ENCODE measurements around the gene SOX11. TPM values are rescaled to one million over a fixed set of nuclear protein-coding genes. Genes with fewer than 3 reads are reported as not detected.

The SOX11 gene
- total RNA-seq, 2 donors from 2014 or later = 0.21 to 0.42 TPM

GRCh38 chr2:5706717-5707455, 14.7 kb downstream of the SOX11 start:
- no peak for DNase-seq
- ATAC-seq = no peak
- intact Hi-C loops (cut with DNase I) = no loop called here

GRCh38 chr2:5710615-5711014, 18.4 kb downstream of the SOX11 start:
- no peak for ATAC-seq
- intact Hi-C loops (cut with DNase I) = no loop called here
- no peak for DNase-seq

- DNase-seq (no peak), ATAC-seq (no peak)
- intact Hi-C loops (cut with DNase I) = no loop called here
These were observed 20.9 kb downstream of the SOX11 start for GRCh38 chr2:5713101-5713500.

- ATAC-seq (no peak), DNase-seq (no peak)
- intact Hi-C loops (cut with DNase I) = no loop called here
These were observed 27.6 kb downstream of the SOX11 start for GRCh38 chr2:5719629-5720334.

GRCh38 chr2:5720426-5720825, 28.2 kb downstream of the SOX11 start:
- ATAC-seq (peak in 1 of 2 donors; percentile 23), DNase-seq (no peak)
- intact Hi-C loops (cut with DNase I) = no loop called here

GRCh38 chr2:5722236-5722635, 30.1 kb downstream of the SOX11 start:
- ATAC-seq (no peak), DNase-seq (no peak)
- intact Hi-C loops (cut with DNase I) = no loop called here

GRCh38 chr2:5723791-5724735, 31.9 kb downstream of the SOX11 start:
- ATAC-seq (no peak), DNase-seq (no peak)
- intact Hi-C loops (cut with DNase I) = no loop called here

- DNase-seq (no peak), ATAC-seq (no peak)
- intact Hi-C loops (cut with DNase I) = no loop called here
These were observed 32.9 kb downstream of the SOX11 start for GRCh38 chr2:5725072-5725471.

- ATAC-seq = peak; percentile 68 to 70
- intact Hi-C loops (cut with DNase I) = no loop called here
- DNase-seq = no peak
These were observed 33.7 kb downstream of the SOX11 start for GRCh38 chr2:5725794-5726463.

GRCh38 chr2:5727235-5727634, 35.1 kb downstream of the SOX11 start:
- intact Hi-C loops (cut with DNase I) = no loop called here
- ATAC-seq (no peak), DNase-seq (no peak)

GRCh38 chr2:5729416-5729815, 37.2 kb downstream of the SOX11 start:
- intact Hi-C loops (cut with DNase I) = no loop called here
- DNase-seq (no peak), ATAC-seq (no peak)

- ATAC-seq (no peak), DNase-seq (no peak)
- intact Hi-C loops (cut with DNase I) = no loop called here
These were observed 38.2 kb downstream of the SOX11 start for GRCh38 chr2:5730386-5730785.

- no peak for DNase-seq
- intact Hi-C loops (cut with DNase I) = no loop called here
- no peak for ATAC-seq
These were observed 42.8 kb downstream of the SOX11 start for GRCh38 chr2:5734859-5735520.

- no peak for DNase-seq
- no peak for ATAC-seq
- intact Hi-C loops (cut with DNase I) = no loop called here
These were observed 43.3 kb downstream of the SOX11 start for GRCh38 chr2:5735521-5735861.

- DNase-seq (no peak), ATAC-seq (no peak)
- intact Hi-C loops (cut with DNase I) = no loop called here
These were observed 43.9 kb downstream of the SOX11 start for GRCh38 chr2:5736050-5736449.

- DNase-seq = no peak
- intact Hi-C loops (cut with DNase I) = no loop called here
- ATAC-seq = no peak
These were observed 44.7 kb downstream of the SOX11 start for GRCh38 chr2:5736886-5737285.

- ATAC-seq = no peak
- intact Hi-C loops (cut with DNase I) = no loop called here
- no peak for DNase-seq
These were observed 47.9 kb downstream of the SOX11 start for GRCh38 chr2:5740053-5740452.

- DNase-seq = no peak
- intact Hi-C loops (cut with DNase I) = no loop called here
- ATAC-seq = no peak
These were observed 48.6 kb downstream of the SOX11 start for GRCh38 chr2:5740817-5741216.

- intact Hi-C loops (cut with DNase I) = no loop called here
- no peak for DNase-seq
- no peak for ATAC-seq
These were observed 49.1 kb downstream of the SOX11 start for GRCh38 chr2:5741242-5741641.

Data from left cardiac atrium (tissue), 4 donors.